Right ventricle myocardium inferior (tissue), 1 donor: ENCODE data around the gene NOM1. TPM values are rescaled to one million over a fixed set of nuclear protein-coding genes. Genes with fewer than 3 reads are reported as not detected.

Experiments
- ATAC-seq: fragments of 200-7000 bp; cut with Tn5 transposase; one replicate; pipeline ENCODE4 v1.9.1; 2020; ENCODE audit warnings: mild to moderate bottlenecking, moderate library complexity
- DNase-seq: peaks from one replicate; pipeline ENCODE4 v3.0.0; 2021; ENCODE audit errors: missing footprints
- intact Hi-C: fragments of 100-400 bp; cut with DNase I; formaldehyde crosslinking; loops from one replicate; pipeline ENCODE4 v1.11.0; 2022
- total RNA-seq: library from RNA; stranded (reverse); fragmentation: NEBNext Ultra II Directional; extraction: Animal tissue kit (Norgen Biotek cat#: 25700); gene quantifications from one replicate; pipeline ENCODE4 v1.2.1, GENCODE V29; 2021
- donor health status: DM: no; HTN: yes; CAD: no; lungs with severe emphysema.

The NOM1 gene
- total RNA-seq, 1 donor from 2014 or later, result 6.6 TPM

DNA sequence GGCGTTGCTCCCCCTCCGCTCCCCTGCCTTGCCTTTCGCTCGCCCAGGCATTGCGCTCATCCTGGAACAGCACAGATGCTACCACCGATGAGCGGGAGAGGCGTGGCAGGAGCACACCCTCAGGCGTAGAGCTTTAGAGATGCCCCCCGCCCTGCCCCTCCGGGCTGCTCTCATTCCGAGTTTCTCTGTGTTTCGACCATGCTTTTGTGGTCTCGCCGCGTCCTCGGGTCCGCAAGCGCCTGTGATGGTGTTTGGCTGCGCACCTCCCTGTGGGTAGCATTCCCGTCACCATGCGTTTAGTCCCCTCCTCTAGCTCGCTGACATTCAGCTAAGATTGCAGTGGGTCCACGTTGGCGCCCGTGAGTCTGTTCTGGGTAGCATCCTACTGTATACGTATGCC, 18.7 kb downstream of the NOM1 start:
- intact Hi-C loops, result no loop called here
- ATAC-seq, result no peak

DNA sequence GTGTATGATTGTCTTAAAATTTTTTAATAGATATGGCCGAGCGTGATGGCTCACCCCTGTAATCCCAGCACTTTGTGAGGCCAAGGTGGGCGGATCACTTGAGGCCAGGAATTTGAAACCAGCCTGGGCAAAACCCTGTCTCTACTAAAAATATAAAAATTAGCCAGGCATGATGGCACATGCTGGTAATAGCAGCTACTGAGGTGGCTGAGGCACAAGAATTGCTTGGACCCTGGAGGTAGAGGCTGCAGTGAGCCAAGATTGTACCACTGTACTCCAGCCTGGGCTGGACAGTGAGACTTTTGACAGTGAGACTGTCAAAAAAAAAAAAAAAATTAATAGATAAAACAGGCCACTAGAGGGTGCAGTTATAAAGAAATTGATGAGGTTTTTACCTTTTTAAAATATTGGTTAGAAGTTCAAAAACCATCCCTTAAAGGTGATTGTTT, 20.5 kb downstream of the NOM1 start:
- DNase-seq (no peak), ATAC-seq (no peak)
- intact Hi-C loops, result loop anchor here (5.0 kb wide), 1 partner anchor 302 kb away; no protein-coding TSS in a partner anchor

More for the DNA sequence above, 18.7 kb downstream of the NOM1 start:
- DNase-seq, result no peak

DNA sequence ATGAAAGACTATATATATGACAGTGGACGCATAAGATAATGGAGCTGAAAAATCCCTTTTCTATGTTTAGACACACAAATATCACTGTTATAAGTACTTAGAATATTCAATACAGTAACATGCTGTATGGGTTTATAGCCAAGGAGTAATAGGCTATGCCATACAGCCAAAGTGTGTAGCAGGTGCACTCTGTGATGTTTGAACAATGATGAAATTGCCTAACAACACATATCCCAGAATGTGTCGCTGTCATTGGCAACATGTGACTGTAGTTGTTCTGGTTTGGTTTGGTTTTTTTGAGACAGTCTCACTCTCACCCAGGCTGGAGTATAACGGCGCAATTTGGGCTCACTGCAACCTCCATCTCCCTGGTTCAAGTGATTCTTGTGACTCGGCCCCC, 26.1 kb downstream of the NOM1 start:
- ATAC-seq (no peak), DNase-seq (no peak)
- intact Hi-C loops, result no loop called here

DNA sequence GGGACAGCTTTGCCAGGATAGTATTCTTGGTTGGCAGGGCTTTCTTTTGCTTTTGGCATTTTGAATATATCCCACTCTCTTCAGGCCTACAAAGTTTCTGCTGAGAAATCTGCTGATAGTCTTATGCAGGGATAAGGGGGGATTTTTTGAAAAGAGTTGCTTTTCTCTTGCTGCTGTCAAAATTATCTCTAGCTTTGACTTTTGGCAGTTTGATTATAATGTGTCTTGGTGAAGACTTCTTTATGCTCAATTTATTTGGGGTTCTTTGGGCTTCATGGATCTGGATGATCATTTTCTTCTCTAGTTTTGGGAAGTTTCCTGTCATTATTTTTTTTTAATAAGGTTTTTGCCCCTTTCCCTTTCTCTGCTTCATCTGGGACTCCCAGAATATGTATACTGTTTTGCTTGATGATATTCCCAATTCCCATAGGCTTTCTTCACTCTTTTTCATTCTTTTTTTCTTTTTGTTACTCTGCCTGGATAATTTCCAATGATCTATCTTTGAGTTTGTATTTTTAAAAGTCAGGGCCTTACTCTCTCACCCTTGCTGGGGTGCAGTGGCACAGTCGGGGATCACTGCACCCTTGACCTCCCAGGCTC, 29.6 kb downstream of the NOM1 start:
- DNase-seq (no peak), ATAC-seq (no peak)
- intact Hi-C loops, result no loop called here

DNA sequence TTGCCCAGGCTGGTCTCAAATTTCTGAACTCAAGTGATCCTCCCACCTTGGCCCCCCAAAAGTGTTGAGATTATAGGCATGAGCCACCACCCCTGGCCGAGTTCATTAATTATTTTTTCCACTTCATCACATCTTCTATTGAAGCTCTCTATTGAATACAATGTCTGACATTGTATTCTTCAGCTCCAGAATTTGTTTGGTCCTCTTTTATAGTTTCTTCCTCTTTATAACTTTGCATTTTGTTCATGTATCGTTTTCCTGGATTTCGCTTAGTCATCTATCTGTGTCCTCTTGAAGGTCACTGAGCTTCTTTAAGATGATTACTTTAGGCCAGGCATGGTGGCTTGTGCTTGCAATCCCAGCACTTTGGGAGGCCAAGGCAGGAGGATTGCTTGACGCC, 30.2 kb downstream of the NOM1 start:
- intact Hi-C loops, result no loop called here
- no peak for ATAC-seq
- no peak for DNase-seq

DNA sequence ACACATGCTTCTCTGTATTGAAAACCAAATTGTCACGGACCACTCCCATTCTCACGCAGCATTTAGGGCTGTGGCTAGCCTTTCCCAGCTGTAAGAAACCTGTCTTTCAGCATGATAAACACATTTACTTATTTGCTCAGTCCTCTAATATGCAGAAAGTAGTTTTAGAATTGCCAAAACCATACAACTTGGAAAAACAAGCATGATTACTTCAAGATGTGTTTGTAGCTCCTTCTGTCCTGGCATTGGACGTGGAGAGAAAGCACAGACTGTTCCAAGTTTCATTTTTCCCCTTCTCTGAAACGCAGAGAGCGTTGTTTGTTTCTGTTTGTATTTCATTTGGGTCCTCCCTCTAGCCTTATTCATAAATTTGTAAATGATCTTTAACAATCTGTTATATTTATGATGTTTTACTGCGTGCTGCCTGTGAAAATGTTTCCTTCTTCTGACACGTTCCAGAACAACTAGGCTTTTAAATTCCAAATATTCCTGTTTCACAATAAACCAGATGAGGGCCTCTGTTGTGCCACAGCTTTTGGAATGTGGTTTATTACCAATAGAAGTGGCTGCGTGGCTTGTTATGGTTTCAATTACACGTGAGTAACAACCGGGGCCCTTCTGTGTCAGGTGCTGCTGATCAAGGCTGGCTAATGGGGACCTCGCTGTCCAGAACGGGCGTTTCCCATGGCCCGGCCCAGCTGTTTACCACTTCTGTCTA, 34.8 kb downstream of the NOM1 start:
- intact Hi-C loops, result no loop called here
- ATAC-seq (no peak), DNase-seq (no peak)

DNA sequence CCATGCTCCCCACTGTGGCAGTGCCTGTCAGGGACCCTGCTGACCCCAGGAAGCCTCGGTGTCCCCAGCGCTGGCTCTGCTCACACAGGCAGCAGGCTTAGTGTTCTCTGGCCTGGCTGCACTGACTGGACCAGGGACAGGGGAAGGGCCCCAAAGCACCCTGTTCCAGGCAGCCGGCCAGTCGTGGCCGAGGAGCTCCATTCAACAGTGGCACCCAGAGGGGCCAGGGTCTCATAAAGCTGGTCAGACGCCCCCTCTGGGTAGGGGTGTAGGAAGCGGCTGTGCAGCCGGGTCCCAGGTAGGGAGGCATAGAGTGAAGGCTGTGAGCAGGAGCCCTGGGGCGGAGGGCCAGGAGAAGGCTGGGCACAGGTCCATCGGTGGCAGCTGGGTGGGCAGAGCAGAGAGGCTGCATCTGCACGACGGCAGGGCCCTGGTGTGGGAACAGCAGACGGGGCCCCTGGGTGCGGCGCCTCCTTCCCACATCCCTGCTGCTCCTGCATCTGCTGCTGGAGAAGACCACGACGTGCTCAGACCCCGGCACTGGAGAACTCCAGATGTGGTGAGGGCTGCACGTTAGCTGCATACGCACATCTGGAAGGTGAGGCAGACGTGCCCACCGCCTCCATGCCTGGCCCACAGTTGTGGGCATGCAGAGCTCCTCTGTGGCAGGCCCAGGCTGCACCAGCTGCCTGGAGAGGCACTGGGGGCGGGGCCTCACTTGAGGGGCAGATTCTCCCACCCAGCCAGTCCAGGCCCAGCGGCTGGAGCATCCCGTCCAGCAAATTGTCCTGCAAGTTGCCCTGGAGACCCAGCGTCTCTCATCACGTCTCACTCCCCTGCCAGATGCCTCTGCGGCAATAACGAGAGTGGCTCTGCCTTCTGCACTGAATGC, 35.8 kb downstream of the NOM1 start:
- intact Hi-C loops, result no loop called here
- no peak for ATAC-seq

DNA sequence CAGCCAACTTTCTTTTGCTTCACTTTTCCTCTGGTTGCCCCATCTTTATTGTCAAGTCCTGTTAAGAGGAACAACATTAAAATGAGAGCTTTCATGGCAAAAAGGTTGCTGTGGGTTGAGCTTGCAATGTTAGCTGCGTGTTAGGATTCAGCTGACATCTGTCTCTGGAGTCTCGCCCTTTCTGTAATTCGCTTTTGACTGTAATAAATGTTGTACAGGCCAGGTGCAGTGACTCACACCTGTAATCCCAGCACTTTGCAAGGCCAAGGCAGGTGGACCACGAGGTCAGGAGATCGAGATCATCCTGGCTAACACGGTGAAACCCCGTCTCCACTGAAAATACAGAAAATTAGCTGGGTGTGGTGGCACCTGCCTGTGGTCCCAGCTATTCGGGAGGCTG, 36.9 kb downstream of the NOM1 start:
- no peak for ATAC-seq
- DNase-seq, result no peak
- intact Hi-C loops, result no loop called here

More for the DNA sequence above, 35.8 kb downstream of the NOM1 start:
- DNase-seq, result peak; percentile 66

DNA sequence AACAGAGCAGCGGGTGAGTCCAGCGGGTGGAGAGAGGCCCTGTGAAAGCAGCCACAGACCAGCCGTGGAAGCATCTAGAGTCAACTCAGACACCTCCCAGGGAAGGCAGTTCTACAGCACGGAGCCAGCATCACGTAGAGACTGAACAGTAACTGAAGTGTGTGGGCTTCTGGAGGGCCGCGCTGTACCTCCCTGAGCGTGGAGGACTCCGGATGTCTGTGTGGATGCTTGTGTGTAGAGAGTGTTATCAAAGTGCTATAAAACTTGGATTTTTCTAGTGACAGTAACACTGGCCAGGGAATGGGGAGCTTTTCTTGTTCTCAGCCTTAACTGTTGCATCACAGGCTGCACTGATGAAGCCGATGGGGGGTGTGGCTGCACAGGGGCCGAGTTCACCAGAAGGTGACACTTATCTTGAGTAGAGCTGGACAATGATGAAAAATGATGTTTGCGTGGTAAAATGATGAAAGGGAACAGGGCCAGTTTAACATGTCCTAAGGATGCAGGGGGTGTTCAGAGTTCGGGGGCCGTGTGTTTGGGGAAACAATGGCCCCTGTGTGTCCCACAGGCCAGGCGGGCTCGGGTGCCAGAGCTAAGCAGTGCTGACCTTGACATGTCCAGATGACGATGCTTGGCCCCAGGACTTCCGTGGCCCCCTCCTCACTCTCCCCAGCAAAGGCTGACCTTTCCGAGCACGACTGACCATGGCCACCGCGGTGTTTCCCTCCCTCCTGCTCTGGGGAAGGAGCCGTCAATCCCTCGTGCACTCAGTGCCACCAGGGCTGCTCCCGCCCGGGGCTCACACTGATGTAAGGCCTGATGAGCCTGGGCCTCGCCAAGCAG, 39.1 kb downstream of the NOM1 start:
- intact Hi-C loops, result no loop called here
- ATAC-seq (no peak), DNase-seq (no peak)

DNA sequence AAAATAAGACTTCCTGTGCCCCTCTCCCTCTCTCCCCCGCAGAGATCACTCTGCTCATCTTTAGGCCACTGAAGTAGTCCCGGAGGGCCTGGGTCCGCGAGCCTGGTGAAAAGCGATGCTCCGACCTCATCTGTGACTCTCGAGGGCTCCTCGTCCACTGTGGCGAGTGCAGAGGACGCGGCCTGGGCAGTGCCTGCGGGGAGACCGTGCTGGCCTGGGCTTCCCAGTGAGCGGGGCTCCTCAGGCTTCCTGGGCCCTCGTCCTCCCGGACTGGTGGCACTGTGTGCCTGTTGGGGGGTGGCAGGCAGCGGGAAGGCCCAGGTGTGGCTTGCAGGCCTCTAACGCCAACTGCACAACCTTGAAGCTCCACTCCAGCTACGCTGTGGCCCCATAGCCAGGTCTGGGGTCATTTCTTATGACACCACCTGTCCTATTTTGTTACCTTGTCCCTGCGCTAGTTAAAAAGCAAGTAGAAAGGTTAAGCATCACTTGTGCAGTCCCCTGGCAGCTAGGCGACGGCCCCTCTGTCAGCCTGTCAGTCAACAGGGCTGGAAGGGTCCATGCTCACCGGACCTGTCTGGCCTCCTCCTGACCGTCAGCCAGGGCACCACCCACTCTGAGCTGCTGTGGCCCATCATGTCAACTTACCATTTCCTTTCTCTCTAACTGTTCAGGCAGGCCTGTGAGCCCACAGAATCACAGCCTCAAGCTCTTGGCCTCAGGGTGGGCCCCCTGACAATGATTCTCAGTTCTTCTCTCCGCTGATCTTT, 40.4 kb downstream of the NOM1 start:
- DNase-seq (peak; percentile 35), ATAC-seq (no peak)
- intact Hi-C loops, result no loop called here

DNA sequence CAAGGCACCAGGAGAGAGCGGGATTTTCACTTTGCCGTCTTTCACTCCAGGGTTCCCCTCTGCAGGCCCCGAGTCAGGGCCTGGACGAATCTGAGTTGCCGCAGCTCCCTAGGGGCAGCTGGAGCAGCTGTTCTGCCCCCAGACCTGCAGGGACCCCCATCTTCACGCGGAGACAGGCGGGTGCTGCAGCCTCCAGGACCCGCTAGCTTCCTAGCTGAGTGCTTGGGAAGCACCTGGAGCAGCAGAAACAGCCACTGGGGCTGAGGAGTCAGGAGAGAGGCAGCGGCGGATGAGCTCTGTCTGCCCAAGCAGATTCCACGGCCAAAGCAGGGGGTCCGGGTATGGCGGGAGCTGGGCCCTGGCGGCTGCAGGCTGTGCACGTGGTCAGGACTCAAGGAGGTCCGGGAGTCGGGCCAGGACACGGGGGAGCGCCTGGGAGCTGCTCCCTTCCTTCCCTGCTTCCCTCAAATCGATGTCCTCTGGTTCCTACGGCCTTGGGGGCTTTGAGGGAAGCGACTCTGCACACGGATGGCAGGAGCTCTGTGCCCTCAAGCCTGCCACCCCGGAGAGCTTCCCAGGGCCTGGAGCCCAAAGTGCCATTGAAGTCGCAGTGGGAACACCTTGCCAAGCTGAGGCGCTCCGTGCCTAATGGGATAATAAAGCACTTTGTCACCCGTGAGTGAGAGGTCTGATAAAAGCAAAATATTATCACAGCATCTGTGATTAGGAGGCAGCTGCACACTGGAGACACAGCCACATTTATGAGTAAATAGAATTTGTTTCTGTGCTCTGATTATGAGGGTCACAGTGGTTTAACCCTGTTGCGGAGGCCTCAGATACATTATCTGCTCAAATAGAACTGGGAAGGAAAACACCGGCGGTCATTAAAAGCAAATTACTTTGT, 43.8 kb downstream of the NOM1 start:
- intact Hi-C loops, result no loop called here
- DNase-seq (peak; percentile 59), ATAC-seq (peak; percentile 37)

DNA sequence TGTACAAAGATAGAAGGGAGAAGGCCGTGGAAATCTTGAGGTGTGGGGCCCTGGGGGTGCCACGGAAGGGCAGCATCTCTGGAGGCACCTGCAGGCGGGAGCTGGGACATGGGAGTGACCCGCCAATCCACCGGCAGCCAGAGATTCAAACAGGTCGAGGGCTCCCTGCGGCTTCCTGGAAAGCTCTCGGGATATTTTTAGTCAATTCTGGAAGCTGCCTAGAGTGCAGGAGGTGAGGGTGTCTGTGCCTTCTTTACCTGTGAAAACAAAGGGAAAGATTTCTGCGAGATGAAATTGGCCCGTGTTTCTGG, 44.4 kb downstream of the NOM1 start:
- DNase-seq, result peak; percentile 55
- no peak for ATAC-seq
- intact Hi-C loops, result no loop called here

DNA sequence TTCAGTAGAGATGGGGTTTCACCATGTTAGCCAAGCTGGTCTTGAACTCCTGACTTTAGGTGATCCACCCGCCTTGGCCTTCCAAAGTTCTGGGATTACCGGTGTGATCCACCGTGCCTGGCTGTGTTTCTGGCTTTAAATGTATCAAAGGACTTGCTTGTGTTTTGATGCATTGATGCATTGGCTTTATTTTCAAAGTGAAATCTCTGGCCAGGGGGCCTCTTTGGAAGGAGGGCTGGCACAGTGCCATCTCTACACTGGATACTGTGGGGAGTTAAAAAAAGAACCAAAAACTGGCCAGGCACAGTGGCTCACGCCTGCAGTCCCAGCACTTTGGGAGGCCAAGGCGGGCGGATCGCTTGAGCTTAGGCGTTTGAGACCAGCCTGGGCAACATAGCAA, 44.9 kb downstream of the NOM1 start:
- no peak for ATAC-seq
- intact Hi-C loops, result no loop called here
- DNase-seq, result no peak

DNA sequence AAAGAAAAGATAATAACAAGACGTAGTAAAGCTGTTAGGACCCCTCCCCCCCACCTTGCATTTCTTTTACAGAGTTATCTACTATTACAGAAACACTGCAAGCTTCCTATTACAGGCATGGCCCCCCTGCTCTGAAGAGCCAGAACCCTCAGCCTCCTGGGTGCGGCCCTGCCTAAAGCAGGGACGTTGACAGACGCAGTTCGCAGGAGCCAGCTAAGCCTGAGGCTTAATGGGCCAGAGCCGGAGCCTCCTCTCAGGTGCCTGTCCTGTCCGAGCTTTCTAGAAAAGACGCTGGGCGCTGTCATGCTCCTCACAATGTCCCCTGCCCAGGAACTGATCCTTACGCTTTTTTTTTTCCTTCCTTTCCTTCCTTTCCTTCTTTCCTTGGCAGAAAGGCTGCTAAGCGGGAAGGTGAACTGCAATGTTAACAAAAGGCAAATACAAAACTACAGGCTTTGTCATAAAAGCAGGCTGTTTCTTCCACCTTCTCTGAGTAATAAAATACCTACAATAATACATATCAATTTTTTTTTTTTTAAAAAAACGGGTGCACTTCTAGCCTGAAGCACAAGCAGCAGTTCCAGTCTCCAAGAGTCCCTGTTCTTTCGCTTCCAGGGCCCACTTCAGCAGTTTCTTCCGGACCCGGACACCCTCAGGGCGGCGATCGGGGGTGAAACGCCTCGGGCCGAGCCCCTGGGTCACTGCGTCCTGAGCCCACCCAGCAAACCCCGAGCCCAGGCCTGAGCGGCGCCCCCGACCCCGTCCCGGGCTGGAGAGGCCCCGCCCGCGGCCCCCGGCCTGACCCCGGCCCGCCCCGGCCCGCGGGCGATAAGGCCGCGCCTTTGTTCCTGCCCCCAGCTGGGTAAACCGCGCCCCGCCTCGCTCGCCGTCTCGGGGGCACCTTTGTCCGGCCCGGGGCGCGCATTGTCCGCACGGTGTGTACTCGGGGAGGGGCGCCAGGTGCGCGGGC, 49.8 kb downstream of the NOM1 start:
- DNase-seq (peak; percentile 50), ATAC-seq (no peak)
- intact Hi-C loops, result no loop called here

DNA sequence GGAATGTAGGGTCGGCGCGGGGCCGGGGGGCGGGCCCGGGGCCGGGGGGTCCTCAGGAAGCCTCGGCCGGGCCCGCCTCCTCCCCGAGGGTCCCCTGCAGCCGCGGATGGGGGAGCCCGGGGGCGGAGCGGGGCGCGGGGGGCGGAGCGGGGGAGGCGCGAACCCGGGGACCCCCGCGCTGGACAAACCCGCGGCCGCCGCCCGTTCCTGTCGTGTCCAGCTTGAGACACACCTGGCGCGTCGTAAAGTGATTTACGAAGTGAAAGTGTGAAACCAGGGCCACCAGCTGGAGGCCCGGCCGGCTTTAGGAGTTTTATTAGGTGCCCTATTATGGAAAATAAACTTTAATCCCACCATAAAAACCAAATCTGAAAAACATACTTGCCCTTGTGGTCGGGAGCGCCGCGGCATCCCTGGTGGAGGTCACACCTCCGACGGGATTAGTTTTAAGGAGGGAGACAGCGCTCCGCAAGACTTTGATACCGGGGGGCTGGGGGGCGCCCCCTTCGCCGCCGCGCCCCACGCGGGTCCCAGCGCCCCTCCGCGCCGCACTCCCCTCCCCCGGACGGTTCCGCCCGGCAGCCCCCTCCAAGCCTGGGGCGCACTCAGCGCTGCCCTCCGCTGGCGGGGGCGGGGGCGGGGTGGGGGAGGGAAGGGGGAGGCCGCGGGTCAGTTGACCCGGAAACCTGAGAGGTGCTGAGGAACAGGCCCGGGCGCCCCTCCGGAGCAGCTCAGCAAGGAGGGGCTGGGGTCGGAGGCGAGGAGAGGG, 50.6 kb downstream of the NOM1 start:
- no peak for ATAC-seq
- peak; percentile 52 for DNase-seq
- intact Hi-C loops, result no loop called here
